Middle frontal gyrus (tissue), 1 donor: ENCODE data around the gene TTI1.

Source experiments
- DNase-seq: peaks from one replicate; pipeline ENCODE4 v3.0.0-alpha.2; 2015; ENCODE audit warnings: low spot score; ENCODE audit errors: extremely low spot score

Gene TTI1

DNA sequence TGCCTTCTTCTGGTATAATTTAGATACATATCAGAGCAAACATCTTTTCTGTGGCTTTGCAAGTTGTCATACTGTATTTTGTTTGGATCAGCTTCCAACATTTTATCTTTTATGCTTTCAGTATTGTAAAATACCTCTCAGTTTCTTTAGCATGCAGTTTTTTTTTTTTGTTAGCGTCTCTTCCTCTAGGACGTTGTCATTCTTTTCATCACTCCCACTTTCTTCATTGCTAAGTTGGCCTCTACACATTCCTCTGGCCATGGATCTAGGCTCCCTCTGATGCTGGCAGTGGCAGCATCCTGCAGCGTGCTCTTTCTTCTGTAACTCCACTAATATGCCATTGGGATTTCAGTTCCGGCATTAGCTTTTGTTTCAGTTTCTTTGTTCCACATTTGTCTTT is 22.0 kb upstream of the TTI1 start:
- DNase-seq, result no peak

- DNase-seq, result no peak
These were observed 21.4 kb upstream of the TTI1 start for GRCh38 chr20:38054647-38055046.

DNA sequence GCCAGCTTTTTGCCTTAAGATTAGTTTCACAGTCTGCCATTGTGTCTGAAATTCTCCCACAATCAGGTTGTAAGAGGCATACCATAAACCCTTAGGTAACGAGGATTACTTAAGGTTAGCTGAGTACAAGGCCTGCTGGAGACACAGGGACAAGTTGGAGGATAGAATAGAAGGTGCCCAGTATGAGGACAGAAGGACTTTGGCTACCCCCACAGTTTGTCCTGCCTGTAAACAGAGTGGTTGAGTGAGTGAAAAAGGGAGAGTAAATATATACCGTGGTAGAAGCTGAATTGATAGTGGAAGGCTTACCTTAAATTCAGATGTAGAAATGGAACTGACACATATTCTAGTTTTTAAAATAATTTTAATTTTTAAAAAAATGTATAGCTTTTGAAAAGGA is 19.6 kb upstream of the TTI1 start:
- DNase-seq, result no peak

DNA sequence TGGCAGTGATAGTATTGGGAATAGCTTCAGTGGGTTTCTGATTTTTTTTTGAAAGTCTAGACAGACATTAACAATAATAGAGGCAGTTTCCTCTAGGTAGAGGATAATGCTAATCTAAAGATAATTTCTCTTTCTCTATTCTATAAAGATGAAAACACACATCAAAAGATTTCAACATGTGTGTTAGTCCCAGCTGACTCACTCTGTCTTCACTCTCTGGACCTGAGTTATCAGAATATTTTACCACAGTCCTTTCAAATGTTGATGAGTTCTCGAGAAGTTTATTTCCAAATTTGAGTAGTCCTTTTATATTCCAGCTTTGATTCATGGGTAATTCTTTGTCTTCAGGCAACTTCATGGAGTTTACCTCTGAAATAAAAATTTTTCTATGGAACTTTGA is 17.4 kb upstream of the TTI1 start:
- DNase-seq, result no peak

DNA sequence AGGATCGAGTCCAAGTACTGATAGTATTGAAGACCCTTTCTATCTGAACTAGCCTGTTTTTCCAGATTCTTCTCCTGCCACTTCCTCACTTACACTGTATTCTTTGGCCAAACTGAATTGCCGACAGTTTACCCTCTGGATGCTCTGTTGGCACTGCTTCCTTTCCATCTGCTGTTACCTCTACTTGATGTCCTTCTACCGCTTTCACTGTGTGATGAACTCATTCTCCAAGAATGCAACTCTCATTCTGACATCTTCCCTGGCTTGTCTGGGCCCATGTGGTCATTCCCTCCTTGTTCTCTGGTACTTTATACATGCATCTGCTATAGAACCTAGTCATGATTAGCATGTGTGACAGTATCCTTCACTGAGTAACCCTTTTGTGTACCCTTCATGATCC is 16.5 kb upstream of the TTI1 start:
- no peak for DNase-seq

- no peak for DNase-seq
These were observed 13.3 kb upstream of the TTI1 start for GRCh38 chr20:38046572-38046971.

DNA sequence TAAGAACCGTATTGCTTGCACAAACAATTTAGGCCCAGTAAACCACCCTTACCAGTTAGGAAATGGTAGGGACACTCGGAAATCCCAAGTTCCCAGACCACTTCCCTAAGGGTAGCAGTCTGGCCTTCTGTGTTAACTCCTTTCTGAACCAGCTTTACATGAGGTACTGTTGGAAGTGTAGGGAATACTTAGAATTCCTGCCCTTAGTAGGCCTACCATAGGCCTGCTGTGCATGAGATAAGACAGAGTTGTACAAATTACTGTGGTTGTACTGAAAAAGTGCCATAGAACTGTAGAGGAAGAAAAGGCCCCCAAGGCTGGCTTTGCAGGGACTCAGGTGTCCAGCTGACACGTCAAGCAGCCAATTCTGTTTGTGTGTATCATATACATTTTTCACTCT is 11.4 kb upstream of the TTI1 start:
- no peak for DNase-seq

GRCh38 chr20:38043512-38044300 is 10.4 kb upstream of the TTI1 start:
- peak; percentile 10 for DNase-seq

DNA sequence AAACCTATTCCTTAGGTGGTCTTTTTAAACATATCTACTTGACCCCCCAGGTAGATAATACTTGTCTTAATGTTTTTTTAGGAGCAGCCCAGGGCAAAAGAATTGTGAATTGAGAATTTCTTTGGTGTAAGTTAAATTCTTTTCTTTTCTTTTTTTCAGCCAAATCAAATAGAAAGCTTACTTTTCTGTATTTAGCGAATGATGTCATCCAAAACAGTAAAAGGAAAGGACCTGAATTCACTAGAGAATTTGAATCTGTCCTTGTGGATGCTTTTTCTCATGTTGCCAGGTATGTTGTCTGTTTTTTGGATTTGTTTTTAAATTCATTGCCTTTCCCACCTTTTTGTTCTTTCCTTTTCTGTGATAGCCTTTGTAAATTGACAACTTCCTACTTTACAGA is 7.0 kb upstream of the TTI1 start:
- DNase-seq, result no peak

DNA sequence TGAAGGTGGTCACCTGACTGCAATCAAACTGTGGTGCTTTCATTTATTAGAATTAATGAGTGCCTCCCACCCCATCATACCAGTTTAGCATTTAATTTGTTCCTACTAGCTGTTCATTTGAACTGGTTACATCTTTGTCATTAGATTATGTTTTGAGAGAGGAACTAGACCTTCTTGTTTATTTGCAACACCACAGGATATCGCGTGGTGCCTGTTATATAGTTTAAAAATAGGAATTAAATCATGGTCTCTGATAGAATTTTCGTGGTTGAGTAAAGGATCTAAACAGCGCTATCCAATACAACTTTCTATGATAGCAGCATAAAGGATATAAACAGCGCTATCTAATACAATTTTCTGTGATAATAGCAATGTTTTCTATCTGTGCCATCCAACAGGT is 3.1 kb upstream of the TTI1 start:
- no peak for DNase-seq

- no peak for DNase-seq
These were observed 1.7 kb upstream of the TTI1 start for GRCh38 chr20:38034961-38035360.

- DNase-seq, result no peak
These were observed 923 bp upstream of the TTI1 start for GRCh38 chr20:38034108-38034649.

- DNase-seq, result no peak
These were observed 499 bp downstream of the TTI1 start for GRCh38 chr20:38032585-38033329.

- no peak for DNase-seq
These were observed 1.3 kb downstream of the TTI1 start for GRCh38 chr20:38031957-38032356.

DNA sequence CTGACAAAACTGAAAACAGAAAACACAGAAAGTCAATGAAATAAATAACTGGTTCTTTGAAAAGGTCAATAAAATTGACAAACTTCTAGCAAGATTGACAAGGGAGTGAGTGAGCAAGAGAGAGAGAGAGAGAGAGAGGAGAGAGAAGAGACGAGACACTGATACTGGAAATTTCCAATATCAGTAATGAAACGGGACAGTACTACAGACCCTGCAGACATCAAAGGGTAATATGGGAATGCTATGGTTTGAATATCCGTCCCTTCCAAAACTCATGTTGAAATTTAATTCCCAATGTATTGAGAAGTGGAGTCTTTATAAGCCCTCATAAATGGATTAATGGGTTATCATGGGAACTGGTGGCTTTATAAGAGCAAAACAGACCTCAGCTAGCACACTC is 3.8 kb downstream of the TTI1 start:
- DNase-seq, result no peak

- DNase-seq, result no peak
These were observed 8.8 kb downstream of the TTI1 start for GRCh38 chr20:38024496-38024895.

DNA sequence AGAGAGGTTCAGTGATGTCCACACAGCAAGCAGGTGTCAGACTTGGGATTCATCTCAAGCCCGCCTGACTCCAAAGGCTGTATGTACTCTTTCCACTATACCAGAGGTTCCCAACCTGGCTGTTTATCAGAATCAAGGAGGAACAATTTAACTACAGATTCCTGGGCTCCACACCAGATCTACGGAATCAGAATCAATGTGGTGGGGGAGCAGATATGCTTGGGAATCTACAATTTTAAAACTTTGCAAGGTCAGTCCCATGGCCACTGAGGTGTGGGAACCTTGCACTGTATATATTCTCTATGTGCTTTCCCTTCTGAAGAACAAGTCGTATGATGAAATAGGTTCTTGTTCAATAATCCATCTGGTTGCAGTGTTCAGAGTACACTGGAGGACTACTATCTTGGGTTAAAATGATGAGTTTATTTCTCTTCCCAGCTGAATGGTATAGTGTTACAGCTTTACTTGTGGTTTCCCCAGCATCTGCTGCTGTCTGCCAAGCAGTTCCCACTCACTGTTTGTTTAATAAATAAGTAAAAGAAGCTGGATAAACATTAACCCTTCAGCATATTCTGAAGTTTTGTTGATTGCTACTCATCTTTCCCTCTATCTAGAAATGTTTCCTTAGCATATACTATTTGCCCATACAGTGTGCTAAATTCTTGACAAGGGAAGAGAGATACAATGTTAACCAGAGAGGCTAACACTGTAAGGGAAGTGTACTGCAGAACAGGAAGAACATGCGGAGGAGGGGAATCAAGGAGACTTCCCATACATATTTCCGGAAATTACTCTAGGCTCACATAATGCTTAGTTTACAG is 9.9 kb downstream of the TTI1 start:
- DNase-seq, result no peak

DNA sequence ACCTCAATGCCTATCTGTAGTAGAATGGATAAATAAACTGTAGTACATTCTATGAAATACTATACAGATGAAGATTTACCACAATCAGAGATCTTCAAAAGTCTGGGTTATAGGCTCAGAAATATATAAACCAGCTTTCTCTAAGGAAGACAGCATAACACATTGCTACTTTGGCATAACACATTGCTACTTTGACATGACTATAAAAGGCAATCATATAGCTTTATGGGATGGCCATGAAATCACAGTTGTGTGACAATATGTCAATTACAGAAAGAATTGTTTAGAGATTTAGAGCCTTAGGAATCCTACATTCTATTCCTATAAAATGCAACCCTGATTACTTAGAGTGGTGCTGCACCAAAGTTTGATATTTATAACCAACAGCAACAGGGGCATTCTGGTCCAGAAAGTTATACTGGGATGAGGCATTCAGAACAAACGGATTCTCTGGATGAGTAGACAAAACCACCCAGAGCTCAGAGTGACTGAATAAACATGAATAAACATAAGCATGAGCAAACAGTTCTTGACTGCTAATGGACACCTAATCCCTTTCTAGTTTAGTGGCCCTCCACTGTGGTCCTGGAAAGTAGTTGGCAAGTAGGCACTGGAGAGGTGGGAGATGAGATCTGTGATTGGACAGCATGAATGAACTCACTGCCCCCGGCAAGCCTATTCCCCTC is 12.0 kb downstream of the TTI1 start:
- DNase-seq, result no peak

- no peak for DNase-seq
These were observed 14.9 kb downstream of the TTI1 start for GRCh38 chr20:38018385-38018784.

DNA sequence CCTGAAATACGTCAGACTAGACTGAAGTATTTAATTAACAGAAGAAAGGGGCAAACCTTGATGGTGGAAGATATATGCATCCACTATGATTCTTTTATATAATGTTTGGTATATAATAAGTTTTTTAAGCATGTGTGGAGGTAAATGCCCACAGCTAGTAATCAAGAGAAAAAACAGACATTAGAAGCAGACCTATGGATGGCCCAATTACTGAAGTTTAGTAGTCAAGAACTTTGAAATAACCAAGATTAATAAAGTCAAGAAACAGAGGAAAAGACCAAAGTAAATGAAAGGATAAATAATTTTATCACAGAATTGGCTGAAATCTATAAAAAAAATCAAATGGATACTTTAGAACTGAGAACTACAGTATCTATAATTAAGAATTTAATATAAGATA is 15.3 kb downstream of the TTI1 start:
- DNase-seq, result no peak

DNA sequence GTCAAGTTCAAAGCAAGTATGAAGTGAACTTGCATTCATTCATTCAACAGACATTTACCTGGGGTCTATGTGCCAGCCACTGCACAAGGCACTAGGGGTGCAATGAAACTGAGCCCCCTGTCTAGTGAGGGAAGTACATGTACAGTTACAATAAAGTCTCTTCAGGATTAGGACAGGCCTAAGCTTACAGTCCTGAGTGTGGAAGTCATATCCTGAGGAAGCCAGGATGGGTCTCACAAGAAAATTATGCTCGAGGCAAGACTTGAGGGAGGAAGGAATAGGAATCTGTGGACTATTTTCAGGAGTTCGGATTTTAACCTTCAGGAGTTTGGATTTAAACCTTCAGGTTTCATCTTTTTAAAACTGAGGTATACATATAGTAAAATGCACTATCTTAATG is 19.4 kb downstream of the TTI1 start:
- DNase-seq, result no peak
